Measurements from ENCODE around the gene NFIB.

DNA sequence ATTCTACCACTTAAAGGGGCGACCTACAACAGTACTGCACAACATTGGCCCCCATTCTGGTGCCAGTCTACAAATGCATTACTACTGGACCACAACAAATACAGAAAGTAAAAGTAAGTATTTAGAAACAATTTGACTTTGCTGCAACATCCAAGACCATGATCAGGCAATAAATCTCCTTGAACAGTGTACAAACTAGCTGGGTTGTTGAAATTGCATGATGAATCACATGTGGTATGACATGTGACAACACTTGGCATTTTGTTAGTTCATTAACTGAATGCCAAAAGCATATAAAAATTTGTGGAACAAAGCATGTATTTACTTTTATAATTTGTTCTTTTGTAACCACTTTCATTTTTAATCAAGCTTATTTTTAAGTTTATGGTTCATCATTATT lies 270.5 kb downstream of the NFIB start:
- no peak for TF ChIP-seq JUN (IDR thresholded peaks at IDR 0.05; ENCODE audit: borderline replicate concordance, insufficient read depth, insufficient read length, low read depth)
- TF ChIP-seq POLR2AphosphoS5 (IDR thresholded peaks at IDR 0.05; ENCODE audit: insufficient read depth, low read depth, low read length), result no peak
- TF ChIP-seq, protein P1, sequence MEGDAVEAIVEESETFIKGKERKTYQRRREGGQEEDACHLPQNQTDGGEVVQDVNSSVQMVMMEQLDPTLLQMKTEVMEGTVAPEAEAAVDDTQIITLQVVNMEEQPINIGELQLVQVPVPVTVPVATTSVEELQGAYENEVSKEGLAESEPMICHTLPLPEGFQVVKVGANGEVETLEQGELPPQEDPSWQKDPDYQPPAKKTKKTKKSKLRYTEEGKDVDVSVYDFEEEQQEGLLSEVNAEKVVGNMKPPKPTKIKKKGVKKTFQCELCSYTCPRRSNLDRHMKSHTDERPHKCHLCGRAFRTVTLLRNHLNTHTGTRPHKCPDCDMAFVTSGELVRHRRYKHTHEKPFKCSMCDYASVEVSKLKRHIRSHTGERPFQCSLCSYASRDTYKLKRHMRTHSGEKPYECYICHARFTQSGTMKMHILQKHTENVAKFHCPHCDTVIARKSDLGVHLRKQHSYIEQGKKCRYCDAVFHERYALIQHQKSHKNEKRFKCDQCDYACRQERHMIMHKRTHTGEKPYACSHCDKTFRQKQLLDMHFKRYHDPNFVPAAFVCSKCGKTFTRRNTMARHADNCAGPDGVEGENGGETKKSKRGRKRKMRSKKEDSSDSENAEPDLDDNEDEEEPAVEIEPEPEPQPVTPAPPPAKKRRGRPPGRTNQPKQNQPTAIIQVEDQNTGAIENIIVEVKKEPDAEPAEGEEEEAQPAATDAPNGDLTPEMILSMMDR (IDR thresholded peaks at IDR 0.05; ENCODE audit: extremely low read depth in 1 of 2, insufficient read depth in 1 of 2, low read depth in 1 of 2, low read length in 2 of 2), result no peak
- no peak for TF ChIP-seq POLR2A (IDR thresholded peaks at IDR 0.05; ENCODE audit: low read depth, low read length)
- TF ChIP-seq EZH2 (IDR thresholded peaks at IDR 0.05; ENCODE audit: borderline replicate concordance, low read depth, low read length, severe bottlenecking), result no peak
- TF ChIP-seq, protein P2, sequence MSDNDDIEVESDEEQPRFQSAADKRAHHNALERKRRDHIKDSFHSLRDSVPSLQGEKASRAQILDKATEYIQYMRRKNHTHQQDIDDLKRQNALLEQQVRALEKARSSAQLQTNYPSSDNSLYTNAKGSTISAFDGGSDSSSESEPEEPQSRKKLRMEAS (IDR thresholded peaks at IDR 0.05; ENCODE audit: insufficient read depth, insufficient read length), result no peak
- TF ChIP-seq FOS (IDR thresholded peaks at IDR 0.05; ENCODE audit: borderline replicate concordance, insufficient read depth, low read length), result no peak
- no peak for TF ChIP-seq GATA2 (IDR thresholded peaks at IDR 0.05; ENCODE audit: insufficient read depth, insufficient read length, low read depth, low read length)
- TF ChIP-seq MYC (IDR thresholded peaks at IDR 0.05; ENCODE audit: low read depth, low read length), result no peak

All from endothelial cell of umbilical vein (primary cell).